Natural killer cell treated with Interleukin-12 subunit alpha and Interleukin-12 subunit beta and Interleukin-15 and Interleukin-18, amount 100 ng/mL, for 72 hours (primary cell): ENCODE data around the gene HAGHL. TPM values are rescaled to one million over a fixed set of nuclear protein-coding genes. Genes with fewer than 3 reads are reported as not detected.
"Not testable (repeated sequence)": the region's sequence is repeated elsewhere in the genome, so short reads cannot be mapped to it uniquely, and the experiment has no call there.

ENCODE experiments used
- ATAC-seq, 2 donors: fragments of 150-1000 bp; cut with Tn5 transposase in 1 of 2; sonication (Bioruptor Pico), chemical (Tn5 transposase) in 1 of 2; 2 replicates each; pipeline ENCODE4 v1.10.0; 2021
- DNase-seq: peaks from one replicate; pipeline ENCODE4 v3.0.0; 2022; ENCODE audit warnings: low spot score
- H3K27ac Mint-ChIP-seq, 2 donors: 1 replicate in 1 of 2; 2 replicates in 1 of 2; pipeline ENCODE4 v1.8.0; 2022; ENCODE audit warnings: mixed read lengths in 2 of 2, mild to moderate bottlenecking in 1 of 2, moderate library complexity in 1 of 2
- H3K27me3 Mint-ChIP-seq, 2 donors: 1 replicate in 1 of 2; 2 replicates in 1 of 2; pipeline ENCODE4 v1.8.0; 2022; ENCODE audit warnings: mixed read lengths in 2 of 2
- H3K36me3 Mint-ChIP-seq: one replicate; pipeline ENCODE4 v1.8.0; 2022; ENCODE audit warnings: mixed read lengths
- H3K4me1 Mint-ChIP-seq, 2 donors: 1 replicate in 1 of 2; 2 replicates in 1 of 2; pipeline ENCODE4 v1.8.0; 2022; ENCODE audit warnings: low read depth in 2 of 2, mixed read lengths in 2 of 2, mild to moderate bottlenecking in 1 of 2
- H3K4me3 Mint-ChIP-seq: one replicate; pipeline ENCODE4 v1.8.0; 2022; ENCODE audit warnings: mixed read lengths
- H3K9me3 Mint-ChIP-seq: 2 replicates; pipeline ENCODE4 v1.8.0; 2022; ENCODE audit warnings: mixed read lengths
- total RNA-seq, 2 donors: library from RNA; stranded (reverse); gene quantifications; one replicate each; pipeline ENCODE4 v1.2.3, GENCODE V29; 2022

HAGHL gene
- total RNA-seq, 2 donors from 2014 or later: 5.4 to 15.3 TPM

- H3K27ac Mint-ChIP-seq: no peak overlapping the region
- no peaks in the 10 kb centered on the region for H3K9me3 Mint-ChIP-seq
Observed at GRCh38 chr16:774086-775001, 47.4 kb downstream of the HAGHL start.

GRCh38 chr16:775236-775796 lies 48.4 kb downstream of the HAGHL start:
- DNase-seq (no peak), ATAC-seq (no peak)
- Mint-ChIP-seq H3K27ac (no peak overlapping the region), H3K4me1 (peaks cover 0 to 2% of the 10 kb centered on the region in 2 donors), H3K27me3 (peaks cover 0 to 3% of the 10 kb centered on the region in 2 donors), H3K4me3 (no peak overlapping the region), H3K36me3 (no peaks in the 10 kb centered on the region), H3K9me3 (no peaks in the 10 kb centered on the region)

More at GRCh38 chr16:774086-775001, 47.4 kb downstream of the HAGHL start:
- peak in 1 of 2 donors; percentile 16 for ATAC-seq
- Mint-ChIP-seq H3K36me3 (no peaks in the 10 kb centered on the region), H3K4me3 (no peak overlapping the region), H3K4me1 (peaks cover 0 to 2% of the 10 kb centered on the region in 2 donors), H3K27me3 (peaks cover 0 to 3% of the 10 kb centered on the region in 2 donors)
- DNase-seq: no peak

- not testable (repeated sequence) for H3K36me3 Mint-ChIP-seq, ATAC-seq, H3K9me3 Mint-ChIP-seq, H3K4me3 Mint-ChIP-seq, H3K4me1 Mint-ChIP-seq, DNase-seq, H3K27ac Mint-ChIP-seq, H3K27me3 Mint-ChIP-seq
Observed at GRCh38 chr16:776298-776697, 49.4 kb downstream of the HAGHL start.

GRCh38 chr16:776824-777223 lies 49.9 kb downstream of the HAGHL start:
- Mint-ChIP-seq H3K36me3 (no peaks in the 10 kb centered on the region), H3K4me3 (no peak overlapping the region), H3K27me3 (peaks cover 0 to 3% of the 10 kb centered on the region in 2 donors), H3K27ac (no peak overlapping the region), H3K4me1 (peaks cover 0 to 2% of the 10 kb centered on the region in 2 donors), H3K9me3 (no peaks in the 10 kb centered on the region)
- ATAC-seq (no peak), DNase-seq (no peak)

GRCh38 chr16:777826-778225 lies 50.9 kb downstream of the HAGHL start:
- no peak for DNase-seq
- Mint-ChIP-seq H3K36me3 (no peaks in the 10 kb centered on the region), H3K4me1 (peaks cover 0 to 2% of the 10 kb centered on the region in 2 donors), H3K27ac (no peak overlapping the region), H3K27me3 (peaks cover 0 to 3% of the 10 kb centered on the region in 2 donors), H3K9me3 (no peaks in the 10 kb centered on the region), H3K4me3 (no peak overlapping the region)
- no peak for ATAC-seq

- H3K9me3 Mint-ChIP-seq: no peaks in the 10 kb centered on the region
- H3K27me3 Mint-ChIP-seq: peaks cover 0 to 3% of the 10 kb centered on the region in 2 donors
- DNase-seq (no peak), ATAC-seq (no peak)
- H3K4me1 Mint-ChIP-seq: peaks cover 0 to 2% of the 10 kb centered on the region in 2 donors
- no peaks in the 10 kb centered on the region for H3K36me3 Mint-ChIP-seq
- no peak overlapping the region for H3K4me3 Mint-ChIP-seq
- H3K27ac Mint-ChIP-seq: no peak overlapping the region
Observed at GRCh38 chr16:778447-778846, 51.5 kb downstream of the HAGHL start.

- Mint-ChIP-seq H3K27ac (no peak overlapping the region), H3K36me3 (no peaks in the 10 kb centered on the region), H3K4me3 (no peak overlapping the region), H3K9me3 (no peaks in the 10 kb centered on the region), H3K4me1 (peaks cover 0 to 2% of the 10 kb centered on the region in 2 donors), H3K27me3 (peaks cover 0 to 3% of the 10 kb centered on the region in 2 donors)
- ATAC-seq: no peak
- DNase-seq: no peak
Observed at GRCh38 chr16:778909-779527, 52.1 kb downstream of the HAGHL start.

Other genes starting within 250 kb of the HAGHL start
- 100 to 1,000 TPM; 139 to 201 TPM for gene CAPN15, start 199.4 kb upstream of the HAGHL start, total RNA-seq
- under 1 TPM; 0.12 to 0.64 TPM for gene PRR35, start 166.7 kb upstream of the HAGHL start, total RNA-seq
- gene NHLRC4, start 160.1 kb upstream of the HAGHL start, total RNA-seq: under 1 TPM; 0.33 to 0.48 TPM
- gene PIGQ, start 157.1 kb upstream of the HAGHL start, total RNA-seq: 10 to 100 TPM; 27.6 to 60.9 TPM
- gene RAB40C, start 137.0 kb upstream of the HAGHL start, total RNA-seq: 10 to 100 TPM; 16.7 to 18.7 TPM
- 1 to 10 TPM in 1 of 2 donors, under 1 TPM in 1; 0.75 to 1.1 TPM for gene WFIKKN1, start 96.1 kb upstream of the HAGHL start, total RNA-seq
- gene METTL26, start 90.8 kb upstream of the HAGHL start, total RNA-seq: 100 to 1,000 TPM in 1 of 2 donors, 10 to 100 TPM in 1; 93.7 to 115 TPM
- 10 to 100 TPM; 29.5 to 57.7 TPM for gene MCRIP2, start 85.3 kb upstream of the HAGHL start, total RNA-seq
- 100 to 1,000 TPM in 1 of 2 donors, 10 to 100 TPM in 1; 49.7 to 130 TPM for gene WDR90, start 77.7 kb upstream of the HAGHL start, total RNA-seq
- 100 to 1,000 TPM; 171 to 259 TPM for gene RHOT2, start 59.0 kb upstream of the HAGHL start, total RNA-seq
- 1 to 10 TPM; 1.0 to 1.5 TPM for gene RHBDL1, start 51.4 kb upstream of the HAGHL start, total RNA-seq
- gene STUB1, start 46.7 kb upstream of the HAGHL start, total RNA-seq: 100 to 1,000 TPM in 1 of 2 donors, 10 to 100 TPM in 1; 95.0 to 172 TPM
- gene JMJD8, start 42.8 kb upstream of the HAGHL start, total RNA-seq: 10 to 100 TPM; 31.2 to 53.4 TPM
- 10 to 100 TPM; 15.7 to 25.0 TPM for gene WDR24, start 36.7 kb upstream of the HAGHL start, total RNA-seq
- gene FBXL16, start 21.3 kb upstream of the HAGHL start, total RNA-seq: under 1 TPM in 1 of 2 donors, not detected in 1; 0.26 TPM
- gene METRN, start 12.0 kb upstream of the HAGHL start, total RNA-seq: 10 to 100 TPM; 21.0 to 34.9 TPM
- 10 to 100 TPM; 29.1 to 37.9 TPM for gene ANTKMT, start 6.0 kb upstream of the HAGHL start, total RNA-seq
- gene CCDC78, start 663 bp upstream of the HAGHL start, total RNA-seq: 1 to 10 TPM; 3.1 to 6.4 TPM
- 10 to 100 TPM; 26.9 to 54.0 TPM for gene CIAO3, start 13.9 kb downstream of the HAGHL start, total RNA-seq
- gene MSLN, start 33.6 kb downstream of the HAGHL start, total RNA-seq: not detected
- 10 to 100 TPM; 38.2 to 79.3 TPM for gene RPUSD1, start 61.3 kb downstream of the HAGHL start, total RNA-seq
- 100 to 1,000 TPM in 1 of 2 donors, 10 to 100 TPM in 1; 70.7 to 210 TPM for gene CHTF18, start 61.5 kb downstream of the HAGHL start, total RNA-seq
- not detected for gene GNG13, start 73.6 kb downstream of the HAGHL start, total RNA-seq
- gene LMF1, start 243.9 kb downstream of the HAGHL start, total RNA-seq: 10 to 100 TPM; 17.1 to 21.0 TPM